Measurements from ENCODE around the gene PPP1R12A. TPM values are rescaled to one million over a fixed set of nuclear protein-coding genes. Genes with fewer than 3 reads are reported as not detected.

The PPP1R12A gene
- total RNA-seq, 1 experiment from 2014 or later, result 52.0 TPM

- intact Hi-C loops (cut with micrococcal nuclease), result no loop called here
- Histone ChIP-seq H4K20me1 (ENCODE audit: insufficient read depth) (no peaks in the 10 kb centered on the region), H3K4me1 (ENCODE audit: control insufficient read depth in 1 of 2, insufficient read depth in 2 of 2, low read length in 2 of 2) (0 out of 4 replicates have a peak, but pooled peaks cover 0 to 5% of the 10 kb centered on the region in 2 experiments), H3K36me3 (ENCODE audit: control insufficient read depth in 1 of 2, insufficient read depth in 2 of 2, low read length in 2 of 2) (no peaks in the 10 kb centered on the region), H3K9ac (ENCODE audit: low read length) (no peak overlapping the region), H3K27me3 (ENCODE audit: insufficient read depth, low read length) (no peaks in the 10 kb centered on the region), H3K79me2 (ENCODE audit: insufficient read depth, low read length) (no peaks in the 10 kb centered on the region), H3K9me2 (ENCODE audit: insufficient read depth) (no peaks in the 10 kb centered on the region), H2AFZ (ENCODE audit: low read depth, low read length, poor library complexity, severe bottlenecking) (no peak overlapping the region), H3K27ac (ENCODE audit: low read depth, low read length) (no peak overlapping the region), H3K4me3 (replicated peaks in 1 of 2; ENCODE audit: low read depth in 1 of 2, low read length in 2 of 2) (no peak overlapping the region), H3K9me3 (ENCODE audit: control insufficient read depth in 1 of 2, insufficient read depth in 1 of 2, low read depth in 1 of 2, low read length in 2 of 2) (no peaks in the 10 kb centered on the region), H3K4me2 (ENCODE audit: low read length) (no peak overlapping the region)
- no peak for ATAC-seq
- RAD21 ChIA-PET (ENCODE audit: low non-redundant PET in 1 of 2, low total read pairs in 2 of 2, uncharacterized antibody in 2 of 2, unreplicated experiment in 2 of 2), result no interaction called here
- POLR2A ChIA-PET, result no interaction called here
- no TSS peak for BruUV-seq (replicated peaks)
- CTCF ChIA-PET, result no interaction called here
- no peak for TF ChIP-seq EGR1 (IDR thresholded peaks at IDR 0.05; ENCODE audit: low read depth)
- no peak for TF ChIP-seq ZBTB33 (IDR thresholded peaks at IDR 0.05; ENCODE audit: extremely low read depth, insufficient replicate concordance, low read length)
- TF ChIP-seq POLR2A (IDR thresholded peaks at IDR 0.05; ENCODE audit: borderline replicate concordance, extremely low read depth, insufficient read depth, insufficient read length), result no peak
- TF ChIP-seq, protein P1, sequence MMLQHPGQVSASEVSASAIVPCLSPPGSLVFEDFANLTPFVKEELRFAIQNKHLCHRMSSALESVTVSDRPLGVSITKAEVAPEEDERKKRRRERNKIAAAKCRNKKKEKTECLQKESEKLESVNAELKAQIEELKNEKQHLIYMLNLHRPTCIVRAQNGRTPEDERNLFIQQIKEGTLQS (IDR thresholded peaks at IDR 0.05), result no peak
- TF ChIP-seq, protein P2, sequence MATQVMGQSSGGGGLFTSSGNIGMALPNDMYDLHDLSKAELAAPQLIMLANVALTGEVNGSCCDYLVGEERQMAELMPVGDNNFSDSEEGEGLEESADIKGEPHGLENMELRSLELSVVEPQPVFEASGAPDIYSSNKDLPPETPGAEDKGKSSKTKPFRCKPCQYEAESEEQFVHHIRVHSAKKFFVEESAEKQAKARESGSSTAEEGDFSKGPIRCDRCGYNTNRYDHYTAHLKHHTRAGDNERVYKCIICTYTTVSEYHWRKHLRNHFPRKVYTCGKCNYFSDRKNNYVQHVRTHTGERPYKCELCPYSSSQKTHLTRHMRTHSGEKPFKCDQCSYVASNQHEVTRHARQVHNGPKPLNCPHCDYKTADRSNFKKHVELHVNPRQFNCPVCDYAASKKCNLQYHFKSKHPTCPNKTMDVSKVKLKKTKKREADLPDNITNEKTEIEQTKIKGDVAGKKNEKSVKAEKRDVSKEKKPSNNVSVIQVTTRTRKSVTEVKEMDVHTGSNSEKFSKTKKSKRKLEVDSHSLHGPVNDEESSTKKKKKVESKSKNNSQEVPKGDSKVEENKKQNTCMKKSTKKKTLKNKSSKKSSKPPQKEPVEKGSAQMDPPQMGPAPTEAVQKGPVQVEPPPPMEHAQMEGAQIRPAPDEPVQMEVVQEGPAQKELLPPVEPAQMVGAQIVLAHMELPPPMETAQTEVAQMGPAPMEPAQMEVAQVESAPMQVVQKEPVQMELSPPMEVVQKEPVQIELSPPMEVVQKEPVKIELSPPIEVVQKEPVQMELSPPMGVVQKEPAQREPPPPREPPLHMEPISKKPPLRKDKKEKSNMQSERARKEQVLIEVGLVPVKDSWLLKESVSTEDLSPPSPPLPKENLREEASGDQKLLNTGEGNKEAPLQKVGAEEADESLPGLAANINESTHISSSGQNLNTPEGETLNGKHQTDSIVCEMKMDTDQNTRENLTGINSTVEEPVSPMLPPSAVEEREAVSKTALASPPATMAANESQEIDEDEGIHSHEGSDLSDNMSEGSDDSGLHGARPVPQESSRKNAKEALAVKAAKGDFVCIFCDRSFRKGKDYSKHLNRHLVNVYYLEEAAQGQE (IDR thresholded peaks at IDR 0.05; ENCODE audit: low read depth), result no peak
- no peak for TF ChIP-seq EZH2phosphoT487 (IDR thresholded peaks at IDR 0.05; ENCODE audit: borderline replicate concordance)
- TF ChIP-seq ZFX (IDR thresholded peaks at IDR 0.05), result no peak
- TF ChIP-seq SRF (IDR thresholded peaks at IDR 0.05; ENCODE audit: low read depth), result no peak
- TF ChIP-seq POLR2AphosphoS5 (IDR thresholded peaks at IDR 0.05; ENCODE audit: low read depth, low read length), result no peak
- TF ChIP-seq SP1 (IDR thresholded peaks at IDR 0.05; ENCODE audit: low read depth), result no peak
- no peak for TF ChIP-seq ELF1 (IDR thresholded peaks at IDR 0.05; ENCODE audit: borderline replicate concordance, low read depth)
- no peak for TF ChIP-seq SIN3A (IDR thresholded peaks at IDR 0.05; ENCODE audit: low read depth)
- no peak for TF ChIP-seq EZH2 (IDR thresholded peaks at IDR 0.05)
- no peak for TF ChIP-seq CTCF (IDR thresholded peaks at IDR 0.05 in 2 of 3, conservative IDR thresholded peaks at IDR 0.05 in 1 of 3; ENCODE audit: borderline replicate concordance in 1 of 3, insufficient read depth in 1 of 3, low read depth in 2 of 3, low read length in 2 of 3)
- no peak for TF ChIP-seq FOSL1 (IDR thresholded peaks at IDR 0.05; ENCODE audit: low read depth)
- TF ChIP-seq RAD21 (IDR thresholded peaks at IDR 0.05; ENCODE audit: low read depth), result no peak
- TF ChIP-seq CEBPB (IDR thresholded peaks at IDR 0.05; ENCODE audit: low read depth), result no peak
- no peak for DNase-seq (ENCODE audit: low read depth, low spot score)
Measured at GRCh38 chr12:79978692-79979091, 43.8 kb upstream of the PPP1R12A start.
